K562 (cell line): ENCODE results near the gene ZSCAN22.

ENCODE experiments used
- COPS2 ChIP-seq: fragments of 450-650 bp; conservative IDR thresholded peaks from 2 replicates; pipeline ENCODE4 v1.6.1; 2016; ENCODE audit warnings: mild to moderate bottlenecking, moderate library complexity
- CREB1 ChIP-seq, 2 experiments: sonication (generic) in 1 of 2; formaldehyde crosslinking in 1 of 2; IDR thresholded peaks; 2 replicates each; pipeline versions ENCODE4 v1.6.1 to v1.8.0; 2012 to 2022; ENCODE audit warnings: inconsistent platforms in 1 of 2, mild to moderate bottlenecking in 1 of 2, missing genetic modification reagents in 1 of 2, moderate library complexity in 1 of 2
- CTCF ChIP-seq, 3 experiments: IDR thresholded peaks in 2 of 3; conservative IDR thresholded peaks in 1 of 3; 2 replicates each; pipeline ENCODE4 v1.5.1; 2011 to 2012; ENCODE audit warnings: low read length in 3 of 3, mild to moderate bottlenecking in 3 of 3, control low read depth in 2 of 3, improper control_type of control experiment in 1 of 3, inconsistent platforms in 1 of 3, low read depth in 1 of 3, mixed read lengths in 1 of 3, moderate library complexity in 1 of 3; ENCODE audit not compliant: insufficient read depth in 2 of 3
- PHF8 ChIP-seq: fragments of 200-600 bp; sonication (generic); IDR thresholded peaks from 2 replicates; pipeline ENCODE4 v1.6.1; 2012; ENCODE audit warnings: mixed run types, mild to moderate bottlenecking, inconsistent platforms, low read length, moderate library complexity, borderline replicate concordance
- POLR2AphosphoS5 ChIP-seq: IDR thresholded peaks from 2 replicates; pipeline ENCODE4 v1.6.1; 2011; ENCODE audit warnings: mild to moderate bottlenecking, low read depth, low read length, moderate library complexity; ENCODE audit not compliant: control insufficient read depth, insufficient read depth
- SIN3A ChIP-seq, 2 experiments: fragments of 150-350 bp in 1 of 2; IDR thresholded peaks; 2 replicates each; pipeline ENCODE4 v1.6.1; 2011 to 2016; ENCODE audit warnings: borderline replicate concordance in 2 of 2, low read depth in 2 of 2, low read length in 2 of 2, mild to moderate bottlenecking in 2 of 2, moderate library complexity in 2 of 2; ENCODE audit not compliant: control insufficient read depth in 1 of 2
- SREBF2 ChIP-seq: sonication (generic); formaldehyde crosslinking; IDR thresholded peaks from 2 replicates; pipeline ENCODE4 v1.4.0; 2020; ENCODE audit warnings: mild to moderate bottlenecking, missing genetic modification reagents
- TEAD4 ChIP-seq, 2 experiments: sonication (generic) in 1 of 2; formaldehyde crosslinking in 1 of 2; IDR thresholded peaks; 2 replicates each; pipeline versions ENCODE4 v1.6.1 to v1.8.0; 2012 to 2022; ENCODE audit warnings: borderline replicate concordance in 1 of 2, inconsistent platforms in 1 of 2, low read length in 1 of 2, mild to moderate bottlenecking in 1 of 2, missing genetic modification reagents in 1 of 2
- ZBTB33 ChIP-seq: sonication (generic); formaldehyde crosslinking; IDR thresholded peaks from 2 replicates; pipeline ENCODE4 v1.8.1; 2023; ENCODE audit warnings: mild to moderate bottlenecking, missing genetic modification reagents

GRCh38 chr19:58305065-58305931 lies 21.5 kb upstream of the ZSCAN22 start, which contains the start of gene ERVK3-1:
- TF ChIP-seq PHF8 (peak; percentile 97), CTCF (IDR thresholded peaks at IDR 0.05 in 2 of 3, conservative IDR thresholded peaks at IDR 0.05 in 1 of 3; ENCODE audit: insufficient read depth in 2 of 3, low read depth in 1 of 3, low read length in 3 of 3) (no peak), SIN3A (IDR thresholded peaks at IDR 0.05; ENCODE audit: borderline replicate concordance in 2 of 2, control insufficient read depth in 1 of 2, low read depth in 2 of 2, low read length in 2 of 2) (peak; percentile 67 to 89), POLR2AphosphoS5 (peak; percentile 91), COPS2 (no peak), SREBF2 (no peak), TEAD4 (IDR thresholded peaks at IDR 0.05; ENCODE audit: low read length) (peak; percentile 42; the same call in 1 of the 2 replicates), TEAD4 (CRISPR knock-in tag; IDR thresholded peaks at IDR 0.05; ENCODE audit: borderline replicate concordance) (no peak), CREB1 (IDR thresholded peaks at IDR 0.05) (peak; percentile 76), CREB1 (CRISPR knock-in tag; IDR thresholded peaks at IDR 0.05) (peak; percentile 88), ZBTB33 (CRISPR knock-in tag) (no peak)
